ENCODE data around the gene RAB39B. TPM values are rescaled to one million over a fixed set of nuclear protein-coding genes. Genes with fewer than 3 reads are reported as not detected.
A peak's percentile ranks its signal among the peaks of the same experiment; 100 is the strongest.
"Not testable (repeated sequence)": the region's sequence is repeated elsewhere in the genome, so short reads cannot be mapped to it uniquely, and the experiment has no call there.

The RAB39B gene
- total RNA-seq, 1 donor from 2014 or later = 0.26 TPM

DNA sequence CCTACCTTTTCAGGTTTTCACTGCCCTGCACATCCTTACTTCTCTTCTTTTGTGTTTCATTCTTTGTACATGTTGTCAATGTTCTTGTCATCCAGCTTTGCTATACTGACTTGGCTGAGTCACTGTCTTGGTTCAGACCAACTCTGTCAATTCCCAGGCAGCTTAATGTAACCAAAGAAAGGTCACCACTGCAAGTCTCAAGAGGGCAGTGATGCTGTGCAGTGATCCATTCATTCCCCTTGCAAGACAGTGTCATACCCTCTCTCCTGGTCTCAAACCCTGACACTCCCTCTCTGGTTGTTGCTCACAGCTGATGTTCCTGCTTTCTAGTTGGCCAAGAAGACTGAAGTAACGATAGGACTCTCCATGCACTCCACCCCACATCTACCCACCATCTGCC, 17.5 kb downstream of the RAB39B start:
- Histone ChIP-seq H3K27me3 (ENCODE audit: control insufficient read depth, insufficient read depth, low read length) (no peaks in the 10 kb centered on the region), H3K36me3 (ENCODE audit: control insufficient read depth, insufficient read depth, low read length) (no peaks in the 10 kb centered on the region), H3K4me3 (ENCODE audit: low read depth, low read length) (no peak overlapping the region)
- TF ChIP-seq, protein P1, sequence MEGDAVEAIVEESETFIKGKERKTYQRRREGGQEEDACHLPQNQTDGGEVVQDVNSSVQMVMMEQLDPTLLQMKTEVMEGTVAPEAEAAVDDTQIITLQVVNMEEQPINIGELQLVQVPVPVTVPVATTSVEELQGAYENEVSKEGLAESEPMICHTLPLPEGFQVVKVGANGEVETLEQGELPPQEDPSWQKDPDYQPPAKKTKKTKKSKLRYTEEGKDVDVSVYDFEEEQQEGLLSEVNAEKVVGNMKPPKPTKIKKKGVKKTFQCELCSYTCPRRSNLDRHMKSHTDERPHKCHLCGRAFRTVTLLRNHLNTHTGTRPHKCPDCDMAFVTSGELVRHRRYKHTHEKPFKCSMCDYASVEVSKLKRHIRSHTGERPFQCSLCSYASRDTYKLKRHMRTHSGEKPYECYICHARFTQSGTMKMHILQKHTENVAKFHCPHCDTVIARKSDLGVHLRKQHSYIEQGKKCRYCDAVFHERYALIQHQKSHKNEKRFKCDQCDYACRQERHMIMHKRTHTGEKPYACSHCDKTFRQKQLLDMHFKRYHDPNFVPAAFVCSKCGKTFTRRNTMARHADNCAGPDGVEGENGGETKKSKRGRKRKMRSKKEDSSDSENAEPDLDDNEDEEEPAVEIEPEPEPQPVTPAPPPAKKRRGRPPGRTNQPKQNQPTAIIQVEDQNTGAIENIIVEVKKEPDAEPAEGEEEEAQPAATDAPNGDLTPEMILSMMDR (IDR thresholded peaks at IDR 0.05; ENCODE audit: insufficient read depth, low read length, severe bottlenecking) = no peak
- FAIRE-seq (no peak), DNase-seq (ENCODE audit: low read depth) (no peak)

DNA sequence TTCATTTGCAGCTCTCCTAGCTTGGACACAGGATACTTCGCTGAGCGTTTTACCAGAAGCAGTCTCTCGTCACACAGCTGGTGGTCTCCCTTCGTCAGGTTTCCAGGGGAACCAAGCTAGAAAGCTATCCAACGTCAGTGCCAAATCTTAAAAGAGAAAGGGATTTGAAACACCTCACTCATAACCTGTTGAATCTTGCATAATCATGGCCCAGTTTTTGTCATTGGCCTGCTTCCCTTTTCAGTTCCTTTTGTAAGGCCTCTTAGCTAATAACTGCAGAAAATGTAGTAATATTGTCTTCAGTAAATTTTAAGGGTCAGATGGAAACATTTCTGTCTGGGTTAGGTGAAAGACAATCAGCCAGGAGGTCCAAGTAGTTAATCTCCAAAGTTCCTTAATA, 22.0 kb downstream of the RAB39B start:
- FAIRE-seq (no peak), DNase-seq (ENCODE audit: low read depth) (no peak)
- no peaks in the 10 kb centered on the region for H3K27me3 ChIP-seq (ENCODE audit: control insufficient read depth, insufficient read depth, low read length)
- no peaks in the 10 kb centered on the region for H3K36me3 ChIP-seq (ENCODE audit: control insufficient read depth, insufficient read depth, low read length)
- TF ChIP-seq, protein P1 (IDR thresholded peaks at IDR 0.05; ENCODE audit: insufficient read depth, low read length, severe bottlenecking) = no peak
- H3K4me3 ChIP-seq (ENCODE audit: low read depth, low read length) = no peak overlapping the region

DNA sequence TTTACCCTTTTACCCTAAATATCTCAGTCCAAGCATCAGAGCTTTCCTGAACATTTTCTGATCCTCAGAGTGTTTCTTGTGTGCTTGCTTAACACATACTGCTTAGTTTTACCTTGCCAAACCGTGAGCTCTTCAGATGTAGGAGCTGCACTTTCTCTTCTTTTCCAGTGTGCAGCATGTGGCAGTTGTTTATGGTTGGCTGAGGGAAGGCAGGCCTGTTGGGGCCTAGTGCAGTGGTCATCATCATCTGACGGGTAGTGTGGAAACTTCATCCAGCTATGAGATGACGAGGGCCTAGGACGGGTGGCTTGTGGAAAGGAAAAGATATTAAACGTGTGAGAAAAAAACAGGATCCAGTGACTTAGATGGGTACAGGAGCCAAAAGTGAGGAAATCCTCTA, 26.6 kb downstream of the RAB39B start:
- no peak for DNase-seq (ENCODE audit: low read depth)
- Histone ChIP-seq H3K36me3 (ENCODE audit: control insufficient read depth, insufficient read depth, low read length) (peaks cover 1% of the 10 kb centered on the region), H3K27me3 (ENCODE audit: control insufficient read depth, insufficient read depth, low read length) (no peaks in the 10 kb centered on the region), H3K4me3 (ENCODE audit: low read depth, low read length) (no peak overlapping the region)
- TF ChIP-seq, protein P1 (IDR thresholded peaks at IDR 0.05; ENCODE audit: insufficient read depth, low read length, severe bottlenecking) = no peak
- FAIRE-seq = no peak

DNA sequence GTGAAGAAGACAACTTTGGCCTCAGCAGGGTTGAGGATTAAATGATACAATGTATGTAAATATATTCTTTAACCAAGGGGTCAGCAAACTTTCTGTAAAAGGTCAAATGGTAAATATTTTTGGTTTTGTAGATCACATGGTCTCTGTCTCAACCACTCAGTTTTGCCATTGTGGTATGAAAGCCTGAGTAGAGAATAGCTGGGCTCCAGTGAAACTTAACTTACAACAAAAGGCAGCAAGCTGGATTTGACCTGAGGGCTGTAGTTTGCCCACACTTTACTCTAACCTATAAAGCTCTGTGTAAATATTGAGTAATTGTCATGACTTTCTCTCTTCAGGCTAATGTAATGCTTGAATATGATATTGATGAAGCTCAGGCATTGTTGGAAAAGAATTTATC, 28.4 kb downstream of the RAB39B start:
- Histone ChIP-seq H3K4me3 (ENCODE audit: low read depth, low read length) (no peak overlapping the region), H3K36me3 (ENCODE audit: control insufficient read depth, insufficient read depth, low read length) (peaks cover 1% of the 10 kb centered on the region), H3K27me3 (ENCODE audit: control insufficient read depth, insufficient read depth, low read length) (no peaks in the 10 kb centered on the region)
- TF ChIP-seq, protein P1 (IDR thresholded peaks at IDR 0.05; ENCODE audit: insufficient read depth, low read length, severe bottlenecking) = no peak
- DNase-seq (ENCODE audit: low read depth) (peak; percentile 19), FAIRE-seq (no peak)

DNA sequence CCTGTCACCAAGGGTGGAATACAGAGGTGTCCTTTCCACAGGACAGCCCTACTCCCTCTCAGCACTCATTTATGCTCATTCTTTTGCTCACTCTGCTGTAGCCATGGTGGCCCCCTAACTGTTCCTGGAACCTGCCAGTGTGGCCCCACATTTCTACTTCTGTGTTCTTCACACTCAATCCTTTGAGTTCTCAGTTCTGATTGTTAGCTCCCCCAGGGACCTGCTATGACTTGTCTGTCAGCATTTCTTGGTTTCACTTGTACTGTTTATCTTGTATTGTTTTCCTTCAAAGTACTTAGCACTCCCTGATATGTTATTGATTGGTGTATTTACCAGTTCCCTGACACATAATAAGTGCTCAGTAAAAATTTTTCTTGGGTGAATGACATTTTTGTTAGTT, 33.1 kb downstream of the RAB39B start:
- Histone ChIP-seq H3K27me3 (ENCODE audit: control insufficient read depth, insufficient read depth, low read length) (no peaks in the 10 kb centered on the region), H3K4me3 (ENCODE audit: low read depth, low read length) (no peak overlapping the region), H3K36me3 (ENCODE audit: control insufficient read depth, insufficient read depth, low read length) (peaks cover 2% of the 10 kb centered on the region)
- DNase-seq (ENCODE audit: low read depth) (no peak), FAIRE-seq (no peak)
- TF ChIP-seq, protein P1 (IDR thresholded peaks at IDR 0.05; ENCODE audit: insufficient read depth, low read length, severe bottlenecking) = no peak

DNA sequence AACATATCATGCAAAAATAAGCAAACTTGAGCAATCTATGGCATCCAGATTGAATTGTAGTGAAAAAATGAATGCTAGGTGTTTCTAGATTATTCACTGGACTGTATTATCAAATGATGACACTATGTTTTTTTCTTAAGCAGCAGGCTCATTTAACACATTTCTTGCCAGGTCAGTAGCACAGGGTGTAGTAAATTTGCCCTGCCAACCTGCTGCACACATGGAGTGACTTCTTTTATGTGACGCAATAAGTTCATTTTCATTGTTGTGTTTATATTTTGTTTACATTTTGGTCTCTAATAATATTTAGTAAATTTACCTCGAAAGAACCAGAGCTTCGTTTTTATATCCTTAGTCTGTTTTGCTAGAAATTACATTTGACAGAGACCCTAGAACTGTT, 38.5 kb downstream of the RAB39B start:
- TF ChIP-seq, protein P1 (IDR thresholded peaks at IDR 0.05; ENCODE audit: insufficient read depth, low read length, severe bottlenecking) = no peak
- FAIRE-seq = no peak

DNA sequence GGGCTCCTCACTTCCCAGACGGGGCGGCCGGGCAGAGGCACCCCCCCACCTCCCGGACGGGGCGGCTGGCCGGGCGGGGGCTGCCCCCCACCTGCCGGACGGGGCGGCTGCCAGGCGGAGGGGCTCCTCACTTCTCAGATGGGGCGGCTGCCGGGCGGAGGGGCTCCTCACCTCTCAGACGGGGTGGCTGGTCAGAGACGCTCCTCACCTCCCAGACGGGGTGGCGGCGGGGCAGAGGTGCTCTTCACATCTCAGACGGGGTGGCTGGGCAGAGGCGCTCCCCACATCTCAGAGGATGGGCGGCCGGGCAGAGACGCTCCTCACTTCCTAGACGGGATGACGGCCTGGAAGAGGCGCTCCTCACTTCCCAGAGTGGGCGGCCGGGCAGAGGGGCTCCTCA, 40.5 kb downstream of the RAB39B start:
- not testable (repeated sequence) for H3K4me3 ChIP-seq (ENCODE audit: low read depth, low read length); H3K36me3 ChIP-seq (ENCODE audit: control insufficient read depth, insufficient read depth, low read length); DNase-seq (ENCODE audit: low read depth); FAIRE-seq; H3K27me3 ChIP-seq (ENCODE audit: control insufficient read depth, insufficient read depth, low read length)

More for the DNA sequence above, 38.5 kb downstream of the RAB39B start:
- H3K27me3 ChIP-seq (ENCODE audit: control insufficient read depth, insufficient read depth, low read length) = no peaks in the 10 kb centered on the region
- no peak for DNase-seq (ENCODE audit: low read depth)
- H3K36me3 ChIP-seq (ENCODE audit: control insufficient read depth, insufficient read depth, low read length) = peaks cover 1% of the 10 kb centered on the region
- H3K4me3 ChIP-seq (ENCODE audit: low read depth, low read length) = no peak overlapping the region
